C4-2B (cell line): ENCODE results near the gene CR2.

ENCODE experiments used
- CTCF ChIP-seq: fragments of 450-650 bp; conservative IDR thresholded peaks from 2 replicates; pipeline ENCODE4 v1.5.1; 2017; ENCODE audit warnings: mild to moderate bottlenecking
- ZFX ChIP-seq: fragments of 450-650 bp; IDR thresholded peaks from 2 replicates; pipeline ENCODE4 v1.6.1; 2017

- TF ChIP-seq CTCF = no peak
- TF ChIP-seq ZFX = no peak
Measured at GRCh38 chr1:207463571-207463970, 9.4 kb downstream of the CR2 start.
